Osteocyte (in vitro differentiated cells): ENCODE data around the gene ZIC1. TPM values are rescaled to one million over a fixed set of nuclear protein-coding genes. Genes with fewer than 3 reads are reported as not detected.
A peak's percentile ranks its signal among the peaks of the same experiment; 100 is the strongest.

Experiments used
- DNase-seq: peaks from one replicate; pipeline ENCODE4 v3.0.0; 2021; ENCODE audit warnings: mixed read lengths; ENCODE audit not compliant: unreplicated experiment; ENCODE audit errors: extremely low spot score
- H3K27ac Mint-ChIP-seq: one replicate; pipeline ENCODE4 v1.8.0; 2021; ENCODE audit warnings: mild to moderate bottlenecking, mixed read lengths; ENCODE audit not compliant: unreplicated experiment
- H3K27me3 Mint-ChIP-seq: one replicate; pipeline ENCODE4 v1.8.0; 2021; ENCODE audit warnings: mixed read lengths; ENCODE audit not compliant: unreplicated experiment
- H3K36me3 Mint-ChIP-seq: one replicate; pipeline ENCODE4 v1.8.0; 2021; ENCODE audit warnings: mixed read lengths; ENCODE audit not compliant: unreplicated experiment
- H3K4me1 Mint-ChIP-seq: one replicate; pipeline ENCODE4 v1.8.0; 2021; ENCODE audit warnings: mixed read lengths; ENCODE audit not compliant: unreplicated experiment
- H3K4me3 Mint-ChIP-seq: one replicate; pipeline ENCODE4 v1.8.0; 2021; ENCODE audit warnings: mild to moderate bottlenecking, moderate library complexity, mixed read lengths; ENCODE audit not compliant: unreplicated experiment
- H3K9me3 Mint-ChIP-seq: one replicate; pipeline ENCODE4 v1.8.0; 2021; ENCODE audit warnings: mixed read lengths; ENCODE audit not compliant: unreplicated experiment
- CTCF ChIP-seq: fragments of 200-600 bp; sonication (generic); IDR thresholded peaks from 2 replicates; pipeline ENCODE4 v1.5.0; 2021; ENCODE audit warnings: antibody characterized with exemption, mild to moderate bottlenecking, moderate library complexity
- total RNA-seq: library from RNA; stranded (reverse); gene quantifications from 2 replicates; pipeline ENCODE4 v1.2.1, GENCODE V29; 2021

ZIC1 gene
- total RNA-seq, 1 donor from 2014 or later = 89.9 TPM

GRCh38 chr3:147387291-147387884 lies 21.8 kb upstream of the ZIC1 start:
- no peak overlapping the region for H3K27ac Mint-ChIP-seq
- H3K4me3 Mint-ChIP-seq = no peak overlapping the region
- DNase-seq = peak; percentile 2
- peaks cover 33% of the 10 kb centered on the region for H3K36me3 Mint-ChIP-seq
- no peak for TF ChIP-seq CTCF
- H3K27me3 Mint-ChIP-seq = no peaks in the 10 kb centered on the region
- peaks cover 7% of the 10 kb centered on the region for H3K4me1 Mint-ChIP-seq
- no peaks in the 10 kb centered on the region for H3K9me3 Mint-ChIP-seq

- no peak for TF ChIP-seq CTCF
- no peaks in the 10 kb centered on the region for H3K27me3 Mint-ChIP-seq
- H3K9me3 Mint-ChIP-seq = no peaks in the 10 kb centered on the region
- H3K4me1 Mint-ChIP-seq = peaks cover 10% of the 10 kb centered on the region
- no peak overlapping the region for H3K4me3 Mint-ChIP-seq
- DNase-seq = no peak
- H3K36me3 Mint-ChIP-seq = peaks cover 33% of the 10 kb centered on the region
- H3K27ac Mint-ChIP-seq = no peak overlapping the region
Observed at GRCh38 chr3:147387885-147388699, 21.1 kb upstream of the ZIC1 start.

- TF ChIP-seq CTCF = no peak
- H3K36me3 Mint-ChIP-seq = peaks cover 33% of the 10 kb centered on the region
- no peak overlapping the region for H3K27ac Mint-ChIP-seq
- no peaks in the 10 kb centered on the region for H3K9me3 Mint-ChIP-seq
- H3K4me3 Mint-ChIP-seq = no peak overlapping the region
- H3K27me3 Mint-ChIP-seq = no peaks in the 10 kb centered on the region
- no peak for DNase-seq
- H3K4me1 Mint-ChIP-seq = peaks cover 11% of the 10 kb centered on the region
Observed at GRCh38 chr3:147388700-147389580, 20.2 kb upstream of the ZIC1 start.

- Mint-ChIP-seq H3K4me3 (no peak overlapping the region), H3K27ac (no peak overlapping the region), H3K36me3 (peaks cover 33% of the 10 kb centered on the region), H3K27me3 (no peaks in the 10 kb centered on the region), H3K9me3 (no peaks in the 10 kb centered on the region), H3K4me1 (peaks cover 15% of the 10 kb centered on the region)
- peak; percentile 63 for DNase-seq
- TF ChIP-seq CTCF = no peak
Observed at GRCh38 chr3:147389717-147390116, 19.4 kb upstream of the ZIC1 start.
